ENCODE results near the gene P3R3URF.

DNA sequence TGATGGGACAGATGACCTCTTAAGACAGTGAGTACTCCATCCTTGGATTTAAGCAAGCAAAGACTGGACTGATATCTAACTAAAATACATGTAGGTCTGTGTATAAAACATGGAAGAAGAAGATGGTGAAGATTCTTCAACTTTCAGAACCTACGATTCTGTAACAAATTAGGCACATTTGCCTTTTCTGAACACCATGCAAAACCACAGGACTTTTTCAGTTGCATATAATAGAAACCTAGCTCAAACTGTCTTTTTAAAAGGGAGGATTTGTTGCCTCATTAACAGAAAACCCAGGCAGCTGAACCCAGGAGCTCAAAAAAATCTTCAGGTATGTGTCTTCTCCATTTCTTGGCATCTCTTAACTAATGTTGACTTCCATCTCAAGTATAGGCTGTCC lies 16.1 kb downstream of the P3R3URF start:
- TF ChIP-seq, protein P1, sequence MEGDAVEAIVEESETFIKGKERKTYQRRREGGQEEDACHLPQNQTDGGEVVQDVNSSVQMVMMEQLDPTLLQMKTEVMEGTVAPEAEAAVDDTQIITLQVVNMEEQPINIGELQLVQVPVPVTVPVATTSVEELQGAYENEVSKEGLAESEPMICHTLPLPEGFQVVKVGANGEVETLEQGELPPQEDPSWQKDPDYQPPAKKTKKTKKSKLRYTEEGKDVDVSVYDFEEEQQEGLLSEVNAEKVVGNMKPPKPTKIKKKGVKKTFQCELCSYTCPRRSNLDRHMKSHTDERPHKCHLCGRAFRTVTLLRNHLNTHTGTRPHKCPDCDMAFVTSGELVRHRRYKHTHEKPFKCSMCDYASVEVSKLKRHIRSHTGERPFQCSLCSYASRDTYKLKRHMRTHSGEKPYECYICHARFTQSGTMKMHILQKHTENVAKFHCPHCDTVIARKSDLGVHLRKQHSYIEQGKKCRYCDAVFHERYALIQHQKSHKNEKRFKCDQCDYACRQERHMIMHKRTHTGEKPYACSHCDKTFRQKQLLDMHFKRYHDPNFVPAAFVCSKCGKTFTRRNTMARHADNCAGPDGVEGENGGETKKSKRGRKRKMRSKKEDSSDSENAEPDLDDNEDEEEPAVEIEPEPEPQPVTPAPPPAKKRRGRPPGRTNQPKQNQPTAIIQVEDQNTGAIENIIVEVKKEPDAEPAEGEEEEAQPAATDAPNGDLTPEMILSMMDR (IDR thresholded peaks at IDR 0.05; ENCODE audit: extremely low read depth in 1 of 2, insufficient read depth in 1 of 2, low read depth in 1 of 2, low read length in 2 of 2): no peak
- no peak for TF ChIP-seq EZH2 (IDR thresholded peaks at IDR 0.05; ENCODE audit: borderline replicate concordance, low read depth, low read length, severe bottlenecking)
- no peak for TF ChIP-seq POLR2A (IDR thresholded peaks at IDR 0.05; ENCODE audit: low read depth, low read length)
- no peak for TF ChIP-seq POLR2AphosphoS5 (IDR thresholded peaks at IDR 0.05; ENCODE audit: insufficient read depth, low read depth, low read length)
- TF ChIP-seq, protein P2, sequence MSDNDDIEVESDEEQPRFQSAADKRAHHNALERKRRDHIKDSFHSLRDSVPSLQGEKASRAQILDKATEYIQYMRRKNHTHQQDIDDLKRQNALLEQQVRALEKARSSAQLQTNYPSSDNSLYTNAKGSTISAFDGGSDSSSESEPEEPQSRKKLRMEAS (IDR thresholded peaks at IDR 0.05; ENCODE audit: insufficient read depth, insufficient read length): no peak
